Neuron (in vitro differentiated cells): ENCODE data around the gene CERS6.

ENCODE experiments used
- H2AFZ ChIP-seq: one replicate; pipeline ENCODE4 v1.6.1; 2013; ENCODE audit warnings: low read depth, mild to moderate bottlenecking, inconsistent platforms, low read length, moderate library complexity
- H3K27me3 ChIP-seq: one replicate; pipeline ENCODE4 v1.6.1; 2013; ENCODE audit warnings: low read length; ENCODE audit not compliant: insufficient read depth
- H3K36me3 ChIP-seq: one replicate; pipeline ENCODE4 v1.6.1; 2013; ENCODE audit warnings: low read length; ENCODE audit not compliant: insufficient read depth
- H3K4me1 ChIP-seq: one replicate; pipeline ENCODE4 v1.6.1; 2013; ENCODE audit warnings: low read length; ENCODE audit not compliant: insufficient read depth
- H3K4me3 ChIP-seq: 2 replicates; pipeline ENCODE4 v1.5.1; 2013; ENCODE audit warnings: mild to moderate bottlenecking, low read length, moderate library complexity
- H3K9me3 ChIP-seq: one replicate; pipeline ENCODE4 v1.6.1; 2013; ENCODE audit warnings: low read length

Gene CERS6

DNA sequence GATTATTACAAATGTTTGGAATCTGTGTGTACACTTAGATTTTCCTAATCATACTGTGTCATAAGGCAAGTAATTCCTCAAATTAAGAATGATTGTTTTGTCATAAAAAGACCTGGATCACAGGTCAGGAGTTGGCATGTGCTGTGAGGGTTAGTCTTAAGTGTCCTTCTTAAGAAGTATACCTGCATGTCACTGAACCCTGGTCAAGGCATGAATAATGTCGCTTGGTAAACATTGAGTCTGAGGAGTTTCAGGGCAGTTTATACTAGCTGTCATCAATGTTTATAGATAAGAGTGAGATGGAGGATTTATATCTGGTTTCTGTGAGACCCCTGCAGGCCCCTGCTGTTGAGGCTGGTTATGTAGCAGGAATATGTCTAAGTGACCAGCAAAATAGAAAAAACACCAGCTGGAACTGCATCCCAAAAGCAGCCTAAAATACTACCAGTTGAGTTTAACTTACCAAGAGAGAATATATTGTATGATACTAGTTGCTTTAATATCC lies 234.4 kb downstream of the CERS6 start:
- Histone ChIP-seq H3K4me3 (no peak overlapping the region), H3K4me1 (peaks cover 18% of the 10 kb centered on the region), H3K9me3 (no peaks in the 10 kb centered on the region), H3K36me3 (peaks cover 6% of the 10 kb centered on the region), H3K27me3 (no peaks in the 10 kb centered on the region), H2AFZ (no peak overlapping the region)

DNA sequence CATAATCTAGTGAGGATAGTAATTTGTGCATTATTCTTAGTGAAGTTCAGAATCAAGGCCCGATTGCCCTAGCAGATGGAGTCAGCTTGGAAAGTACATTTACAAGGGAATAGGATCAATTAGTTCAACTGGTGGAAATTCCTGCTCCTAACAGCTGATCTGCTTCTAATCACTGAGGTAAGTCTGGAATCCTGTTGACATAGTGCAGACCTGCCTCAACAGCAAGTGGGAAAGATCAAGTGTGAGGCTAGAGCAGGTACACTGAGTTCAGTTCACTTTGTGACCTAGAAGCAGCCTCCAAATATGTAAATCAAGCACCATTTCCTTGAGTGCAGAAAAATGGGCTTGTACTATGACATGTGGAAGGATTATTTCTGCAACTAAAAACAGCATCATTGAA lies 235.1 kb downstream of the CERS6 start:
- Histone ChIP-seq H3K27me3 (no peaks in the 10 kb centered on the region), H2AFZ (no peak overlapping the region), H3K36me3 (peaks cover 6% of the 10 kb centered on the region), H3K4me1 (peaks cover 17% of the 10 kb centered on the region), H3K4me3 (no peak overlapping the region), H3K9me3 (no peaks in the 10 kb centered on the region)

DNA sequence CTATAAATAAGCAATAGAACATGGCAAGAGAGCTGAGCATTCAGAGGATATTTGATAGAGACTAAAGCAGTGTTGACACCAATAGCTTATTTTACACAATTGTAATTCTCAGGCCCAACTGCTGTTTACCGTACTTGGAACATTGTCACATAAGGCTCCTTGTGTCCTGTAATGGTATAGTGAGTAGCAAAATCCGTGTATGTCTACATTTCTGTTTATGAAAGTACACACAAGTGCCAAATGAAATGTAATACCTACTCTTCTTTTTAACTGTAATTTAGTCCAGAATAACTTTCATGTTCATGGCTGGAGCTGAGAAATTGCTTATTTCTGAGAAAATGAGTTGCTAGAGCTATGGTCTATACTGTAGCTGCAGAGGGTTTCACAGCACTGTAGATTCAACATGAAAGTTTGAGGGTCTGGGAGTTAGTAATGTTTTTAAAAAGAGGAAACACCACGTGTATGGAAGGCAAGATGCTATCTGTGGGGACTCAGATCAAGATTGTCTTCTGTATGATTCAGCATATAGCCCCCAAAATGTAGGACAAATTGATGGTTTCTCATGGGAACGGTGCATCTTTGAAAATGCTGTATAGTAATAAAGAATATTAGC lies 236.2 kb downstream of the CERS6 start:
- Histone ChIP-seq H3K4me3 (no peak overlapping the region), H3K27me3 (no peaks in the 10 kb centered on the region), H3K36me3 (peaks cover 14% of the 10 kb centered on the region), H3K9me3 (no peaks in the 10 kb centered on the region), H3K4me1 (peaks cover 7% of the 10 kb centered on the region), H2AFZ (no peak overlapping the region)

DNA sequence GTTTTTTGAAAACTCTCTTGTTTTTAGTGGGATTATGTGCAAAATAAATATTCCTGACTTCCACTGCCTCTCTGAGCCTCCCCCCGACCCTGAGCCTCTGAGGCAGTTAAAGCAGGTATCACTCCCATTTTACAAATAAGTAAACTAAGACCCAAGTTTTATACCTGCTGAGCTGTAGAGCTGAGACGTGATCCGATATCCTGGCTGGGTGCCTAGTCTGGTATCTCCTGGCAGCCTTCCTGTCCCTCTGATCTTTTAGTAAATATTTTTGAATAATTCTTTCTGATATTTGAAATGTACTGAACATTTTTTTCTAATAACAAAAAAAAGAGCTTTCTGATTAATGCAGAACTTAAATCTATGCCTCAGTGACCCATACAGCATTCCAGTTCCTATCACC lies 238.1 kb downstream of the CERS6 start:
- Histone ChIP-seq H3K27me3 (no peaks in the 10 kb centered on the region), H3K9me3 (no peaks in the 10 kb centered on the region), H2AFZ (no peak overlapping the region), H3K36me3 (peaks cover 14% of the 10 kb centered on the region), H3K4me1 (no peaks in the 10 kb centered on the region), H3K4me3 (no peak overlapping the region)

DNA sequence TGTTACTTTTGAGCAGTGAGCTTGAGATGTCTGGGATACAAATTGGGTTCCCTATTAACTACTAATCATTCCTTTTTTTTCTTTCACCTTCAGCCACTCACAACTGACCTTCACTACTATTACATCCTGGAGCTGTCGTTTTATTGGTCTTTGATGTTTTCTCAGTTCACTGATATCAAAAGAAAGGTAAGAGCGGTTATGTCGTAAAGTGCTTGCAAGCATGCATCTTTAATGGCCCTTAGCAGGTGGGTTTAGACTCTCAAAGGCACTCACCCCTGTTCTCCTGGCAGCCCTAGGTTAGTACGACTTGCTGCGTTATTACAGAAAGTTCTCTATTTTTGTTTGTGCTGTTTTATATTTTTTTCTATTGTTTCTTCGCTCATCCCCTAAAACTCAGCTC lies 238.8 kb downstream of the CERS6 start:
- no peaks in the 10 kb centered on the region for H3K27me3 ChIP-seq
- H3K4me3 ChIP-seq, result no peak overlapping the region
- H3K36me3 ChIP-seq, result peaks cover 14% of the 10 kb centered on the region
- no peak overlapping the region for H2AFZ ChIP-seq
- H3K4me1 ChIP-seq, result no peaks in the 10 kb centered on the region
- H3K9me3 ChIP-seq, result no peaks in the 10 kb centered on the region

DNA sequence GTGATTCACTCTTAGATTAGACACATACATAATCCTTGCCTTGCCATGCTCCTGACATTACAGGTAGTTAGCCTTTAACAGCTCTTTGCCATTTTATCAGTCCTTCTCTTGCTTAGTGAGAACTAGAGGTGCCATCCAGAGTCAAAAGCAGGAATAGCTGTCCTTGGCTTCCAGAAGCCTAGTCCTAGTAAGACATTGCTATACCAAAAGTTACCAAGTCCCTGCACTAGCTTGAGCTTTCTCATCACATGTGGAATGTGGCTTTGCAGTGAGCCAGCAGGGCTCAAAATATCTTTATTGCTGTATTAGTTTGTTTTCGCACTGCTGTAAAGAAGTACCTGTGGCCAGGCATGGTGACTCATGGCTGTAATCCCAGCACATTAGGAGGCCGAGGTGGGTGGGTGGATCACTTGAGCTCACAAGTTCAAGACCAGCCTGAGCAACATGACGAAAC lies 241.6 kb downstream of the CERS6 start:
- Histone ChIP-seq H3K4me3 (no peak overlapping the region), H3K4me1 (no peaks in the 10 kb centered on the region), H3K9me3 (no peaks in the 10 kb centered on the region), H2AFZ (no peak overlapping the region), H3K27me3 (no peaks in the 10 kb centered on the region), H3K36me3 (peaks cover 14% of the 10 kb centered on the region)

DNA sequence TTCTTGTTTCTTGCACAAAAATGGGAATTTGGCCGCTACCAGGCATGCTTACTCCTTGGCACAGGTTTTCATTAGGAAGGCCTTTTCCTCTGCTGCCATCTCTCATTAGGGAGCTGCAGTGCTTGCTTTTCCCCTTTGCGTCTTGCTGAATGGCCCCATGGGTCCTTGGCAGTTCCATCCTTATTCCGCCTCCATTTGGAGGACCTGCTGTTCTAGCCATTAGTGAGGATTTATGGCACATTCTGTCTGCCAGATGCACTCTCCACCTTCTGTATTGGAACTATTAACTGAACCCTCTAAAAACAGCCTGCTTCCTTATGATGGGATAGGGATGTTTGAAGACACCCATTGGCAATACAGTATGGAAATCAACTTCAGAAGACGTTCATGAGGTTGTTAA lies 242.9 kb downstream of the CERS6 start:
- no peak overlapping the region for H3K4me3 ChIP-seq
- H3K27me3 ChIP-seq, result no peaks in the 10 kb centered on the region
- H2AFZ ChIP-seq, result no peak overlapping the region
- H3K9me3 ChIP-seq, result no peaks in the 10 kb centered on the region
- H3K4me1 ChIP-seq, result no peaks in the 10 kb centered on the region
- peaks cover 14% of the 10 kb centered on the region for H3K36me3 ChIP-seq

DNA sequence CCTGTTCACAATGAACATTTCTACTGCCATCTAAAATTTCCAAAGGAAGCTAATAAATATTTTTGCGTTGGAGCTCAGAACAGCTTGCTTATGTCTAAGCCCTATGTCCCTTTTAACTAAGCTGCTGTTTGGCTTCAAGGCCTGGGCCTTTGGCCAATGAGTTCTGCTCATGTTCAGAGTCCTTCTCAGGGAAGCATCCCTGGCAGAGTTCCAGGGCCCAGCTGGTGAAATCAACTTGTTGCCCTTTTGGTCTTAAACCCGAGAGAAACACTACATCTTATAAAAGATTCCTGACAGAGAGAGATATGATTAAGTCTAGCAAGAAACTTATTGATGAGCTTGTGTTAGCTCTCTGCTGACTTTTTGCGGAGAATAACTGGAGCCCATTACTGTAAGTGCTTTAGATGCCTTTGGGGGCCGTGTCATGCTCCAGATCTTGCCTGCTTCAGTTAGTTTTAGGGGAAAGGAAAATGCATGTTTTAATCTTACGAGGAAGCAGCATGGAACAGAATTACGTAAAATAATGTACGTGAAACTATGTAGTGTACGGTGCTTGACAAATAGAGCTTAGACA lies 243.9 kb downstream of the CERS6 start:
- Histone ChIP-seq H3K9me3 (no peaks in the 10 kb centered on the region), H3K4me3 (no peak overlapping the region), H3K4me1 (no peaks in the 10 kb centered on the region), H3K36me3 (peaks cover 11% of the 10 kb centered on the region), H2AFZ (no peak overlapping the region), H3K27me3 (no peaks in the 10 kb centered on the region)

DNA sequence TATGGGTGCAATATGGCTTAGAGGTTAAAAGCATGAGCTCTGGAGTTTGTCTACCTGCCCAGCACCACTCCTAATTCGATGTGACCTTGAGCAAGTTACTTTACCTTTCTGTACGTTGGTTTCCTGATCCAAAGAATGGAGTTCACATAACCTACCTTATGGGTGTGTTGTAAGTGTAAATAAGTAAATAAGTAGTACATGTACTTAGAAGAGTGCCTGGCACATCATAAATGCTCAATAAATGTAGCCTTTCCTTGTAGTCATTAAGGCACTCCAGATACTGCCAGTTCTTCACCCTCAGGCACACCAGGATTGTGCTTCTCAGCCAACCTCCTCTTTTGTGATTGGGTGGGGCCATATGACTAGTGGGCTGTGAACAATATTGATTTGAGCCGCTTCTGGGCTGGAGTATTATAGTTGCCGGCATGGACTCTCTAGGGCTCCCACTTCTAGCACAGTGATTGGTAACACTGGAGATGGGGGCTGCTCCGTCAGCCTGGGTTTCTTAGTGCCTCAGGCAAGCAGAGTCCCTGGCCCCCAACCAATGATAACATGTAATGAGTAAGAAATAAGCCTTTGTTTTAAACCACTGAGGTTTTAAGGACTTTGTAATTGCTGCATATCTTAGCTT lies 244.7 kb downstream of the CERS6 start:
- H3K27me3 ChIP-seq, result no peaks in the 10 kb centered on the region
- H2AFZ ChIP-seq, result no peak overlapping the region
- H3K36me3 ChIP-seq, result peaks cover 8% of the 10 kb centered on the region
- no peak overlapping the region for H3K4me3 ChIP-seq
- H3K9me3 ChIP-seq, result no peaks in the 10 kb centered on the region
- H3K4me1 ChIP-seq, result no peaks in the 10 kb centered on the region

DNA sequence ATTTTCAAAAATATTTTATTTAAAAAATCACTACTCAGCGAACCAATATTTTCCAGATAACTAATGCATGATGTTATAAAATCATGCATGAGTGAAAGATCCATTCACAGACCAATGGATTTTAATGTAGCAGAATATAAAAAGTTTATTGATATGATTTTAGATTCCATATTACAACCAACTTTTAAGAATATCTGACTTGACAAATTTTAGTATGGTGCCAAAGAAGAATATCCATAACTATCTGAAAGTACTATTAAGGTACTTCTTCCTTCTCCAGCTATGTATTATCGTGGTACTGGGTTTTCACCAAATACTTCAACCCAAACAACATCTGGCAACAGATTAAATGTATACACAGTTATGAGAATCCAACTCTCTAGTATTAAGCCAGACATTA lies 246.5 kb downstream of the CERS6 start:
- Histone ChIP-seq H3K36me3 (no peaks in the 10 kb centered on the region), H3K9me3 (no peaks in the 10 kb centered on the region), H3K4me1 (no peaks in the 10 kb centered on the region), H3K27me3 (no peaks in the 10 kb centered on the region), H2AFZ (no peak overlapping the region), H3K4me3 (no peak overlapping the region)

DNA sequence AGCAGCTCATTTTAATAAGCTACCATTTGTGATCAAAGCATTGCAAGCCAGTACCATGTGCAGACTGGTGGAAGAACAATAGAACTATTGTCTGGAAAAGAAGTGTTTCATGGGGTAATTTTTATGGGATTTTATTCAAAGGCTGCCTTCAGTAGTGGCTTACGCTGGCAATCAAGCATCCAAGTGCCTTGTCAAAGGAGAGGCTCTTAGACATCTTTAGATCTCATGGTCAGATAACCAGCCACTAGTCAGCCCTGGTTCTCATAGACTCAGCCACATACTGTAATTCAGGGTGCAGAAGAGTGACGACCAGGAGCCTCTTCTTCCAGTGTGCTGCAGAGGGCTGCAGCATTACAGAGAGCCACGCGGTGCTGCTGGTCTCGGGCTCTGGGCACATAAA lies 247.9 kb downstream of the CERS6 start:
- no peak overlapping the region for H2AFZ ChIP-seq
- no peaks in the 10 kb centered on the region for H3K27me3 ChIP-seq
- no peaks in the 10 kb centered on the region for H3K36me3 ChIP-seq
- no peaks in the 10 kb centered on the region for H3K4me1 ChIP-seq
- H3K4me3 ChIP-seq, result no peak overlapping the region
- H3K9me3 ChIP-seq, result no peaks in the 10 kb centered on the region

DNA sequence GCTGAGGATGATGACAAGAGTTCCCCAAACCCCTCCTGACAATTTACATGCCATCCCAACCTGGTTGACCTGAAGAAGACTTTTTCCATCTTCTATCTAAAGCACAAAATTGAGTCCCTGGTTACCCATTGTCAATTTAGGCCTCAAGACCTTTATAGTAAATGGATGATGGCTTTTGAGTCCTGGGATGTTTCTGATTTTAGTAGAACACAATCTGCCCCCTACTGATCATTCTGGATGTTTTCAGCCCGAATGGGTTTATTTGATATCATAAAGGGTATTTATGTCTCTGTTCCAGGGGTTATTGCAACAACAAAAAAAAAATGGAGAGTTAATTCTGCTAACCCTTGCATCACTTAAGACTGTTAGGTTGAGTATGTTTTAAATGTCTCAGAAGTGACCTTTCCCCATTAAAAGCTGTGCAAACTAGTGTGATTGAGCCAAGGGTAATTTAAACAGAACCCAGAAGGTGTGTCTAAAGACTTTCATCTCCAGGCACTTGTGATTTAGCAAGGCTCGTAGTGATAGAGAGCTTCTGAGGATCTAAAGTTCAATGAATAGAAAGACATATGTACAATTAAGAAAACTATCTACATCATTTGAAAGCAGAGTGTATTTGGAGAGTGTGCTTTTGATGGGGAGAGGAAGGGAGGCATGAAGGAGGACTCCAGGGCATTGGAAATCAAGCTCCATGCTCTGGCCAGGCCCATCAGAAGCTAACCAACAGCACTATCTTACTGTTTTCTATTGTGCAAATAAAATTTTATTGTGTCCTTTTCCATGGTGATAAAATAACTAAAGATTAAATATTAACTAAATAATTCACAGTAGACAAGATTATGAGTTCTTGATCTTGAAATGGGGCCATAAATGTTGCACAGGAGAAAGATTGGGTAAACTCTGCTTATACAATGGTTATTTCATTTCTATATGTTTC lies 249.7 kb downstream of the CERS6 start:
- H3K36me3 ChIP-seq, result no peaks in the 10 kb centered on the region
- H3K9me3 ChIP-seq, result no peaks in the 10 kb centered on the region
- H3K4me3 ChIP-seq, result no peak overlapping the region
- no peaks in the 10 kb centered on the region for H3K27me3 ChIP-seq
- no peaks in the 10 kb centered on the region for H3K4me1 ChIP-seq
- no peak overlapping the region for H2AFZ ChIP-seq

DNA sequence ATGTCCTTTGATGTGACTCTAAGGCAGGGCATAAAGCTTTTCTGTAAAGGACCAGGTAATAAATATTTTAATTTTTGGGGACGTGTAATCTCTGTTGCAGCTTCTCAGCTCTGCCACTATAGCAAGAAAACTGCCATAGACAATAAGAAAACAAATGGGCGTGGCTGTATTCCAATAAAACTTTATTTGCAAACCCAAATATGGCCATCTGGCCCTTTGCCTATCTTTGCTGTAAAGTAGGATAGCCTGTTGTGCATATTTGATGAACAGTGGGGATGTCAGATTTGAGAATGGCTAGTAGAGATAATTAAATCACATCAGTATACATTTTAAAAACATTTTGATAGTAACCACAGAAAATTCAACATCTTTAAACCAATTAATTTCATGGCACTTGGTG lies 250.7 kb downstream of the CERS6 start:
- Histone ChIP-seq H3K36me3 (no peaks in the 10 kb centered on the region), H3K9me3 (no peaks in the 10 kb centered on the region), H2AFZ (no peak overlapping the region), H3K4me1 (no peaks in the 10 kb centered on the region), H3K4me3 (no peak overlapping the region), H3K27me3 (no peaks in the 10 kb centered on the region)
